Measurements from ENCODE around the gene OBSL1.

Gene OBSL1

DNA sequence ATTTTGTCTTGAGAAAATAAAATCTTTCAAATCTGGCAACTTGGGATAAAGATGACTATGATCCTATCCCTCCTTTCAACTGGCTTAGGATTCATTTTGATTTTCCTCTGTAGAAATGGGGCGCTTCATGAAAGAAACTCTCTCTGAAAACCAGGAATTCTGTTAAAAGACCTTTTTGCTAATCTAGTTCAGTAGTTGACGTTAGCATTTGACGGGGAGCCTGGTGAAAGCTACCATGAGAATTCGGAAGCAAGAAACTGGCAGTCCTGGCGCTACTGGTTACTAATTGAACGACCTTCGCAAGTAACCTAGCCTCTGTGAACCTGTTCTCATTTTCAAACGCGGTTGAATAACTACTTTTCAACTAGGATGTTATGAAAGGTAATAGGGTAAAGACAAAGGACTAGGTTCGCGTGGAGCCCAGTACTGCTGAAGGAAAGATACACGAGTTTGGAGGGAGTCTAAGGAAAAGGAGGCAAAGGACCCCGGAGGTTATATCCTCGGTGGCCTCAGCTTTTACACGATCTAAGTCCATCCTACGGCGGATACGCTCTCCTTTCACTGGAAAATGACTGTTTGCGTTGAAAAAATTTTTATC is 25.7 kb upstream of the OBSL1 start:
- DNase-seq (ENCODE audit: low spot score), result no peak

DNA sequence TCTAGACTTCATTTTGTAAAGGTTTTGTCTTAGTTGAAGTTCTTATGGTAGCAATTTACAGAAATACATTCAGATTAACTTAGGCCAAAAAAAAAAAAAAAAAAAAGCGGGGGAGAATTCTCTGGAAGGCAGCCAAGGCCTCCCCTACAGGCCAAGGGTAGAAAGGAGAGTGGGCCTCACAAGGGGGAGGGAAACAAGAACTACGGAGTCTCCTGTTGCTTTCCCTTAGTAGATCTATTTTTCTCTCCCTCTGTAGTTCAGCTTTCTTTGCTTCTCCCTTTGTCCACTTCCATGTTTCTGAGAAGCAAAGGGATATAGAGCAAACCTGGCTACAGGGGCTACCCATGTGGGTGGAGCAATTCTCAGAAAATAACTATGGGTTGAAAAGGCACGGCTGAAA is 23.9 kb upstream of the OBSL1 start:
- DNase-seq (ENCODE audit: low spot score), result no peak

DNA sequence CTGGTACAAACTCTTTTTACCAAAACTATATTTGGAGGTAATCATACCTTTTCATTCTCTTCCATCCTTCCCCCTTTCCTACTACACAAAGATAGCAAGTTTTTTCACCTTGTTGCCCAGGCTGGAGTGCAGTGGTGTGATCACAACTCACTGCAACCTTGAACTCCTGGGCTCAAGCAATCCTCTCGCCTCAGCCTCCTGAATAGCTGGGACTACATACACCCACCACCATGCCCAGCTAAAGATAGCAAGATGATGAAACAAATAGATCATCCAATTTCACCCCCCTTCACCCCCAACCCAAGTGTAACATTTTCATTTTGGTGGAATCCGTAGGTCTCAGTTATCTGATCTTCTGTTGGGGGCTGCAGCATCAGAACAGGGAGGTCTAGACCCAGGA is 21.8 kb upstream of the OBSL1 start:
- no peak for DNase-seq (ENCODE audit: low spot score)

DNA sequence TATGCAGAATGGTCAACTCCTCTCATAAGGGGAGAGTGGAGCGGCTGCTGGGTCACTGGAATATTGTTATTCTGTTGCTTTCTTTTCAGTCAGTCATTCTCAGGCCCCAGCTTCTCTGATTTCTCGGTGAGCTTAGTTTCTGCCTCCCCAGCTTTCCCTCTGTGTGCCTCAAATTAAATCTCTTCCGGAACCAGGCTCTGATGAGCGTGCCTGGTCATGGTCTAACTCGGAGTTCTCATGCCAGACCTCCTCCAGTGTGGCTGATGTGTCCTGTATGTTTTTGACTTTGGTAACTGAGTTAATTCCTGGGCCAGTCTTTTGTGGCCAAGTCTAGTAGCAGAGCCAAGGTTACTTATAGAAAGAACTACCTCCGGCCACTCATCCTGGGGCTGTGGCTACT is 21.4 kb upstream of the OBSL1 start:
- DNase-seq (ENCODE audit: low spot score), result no peak

DNA sequence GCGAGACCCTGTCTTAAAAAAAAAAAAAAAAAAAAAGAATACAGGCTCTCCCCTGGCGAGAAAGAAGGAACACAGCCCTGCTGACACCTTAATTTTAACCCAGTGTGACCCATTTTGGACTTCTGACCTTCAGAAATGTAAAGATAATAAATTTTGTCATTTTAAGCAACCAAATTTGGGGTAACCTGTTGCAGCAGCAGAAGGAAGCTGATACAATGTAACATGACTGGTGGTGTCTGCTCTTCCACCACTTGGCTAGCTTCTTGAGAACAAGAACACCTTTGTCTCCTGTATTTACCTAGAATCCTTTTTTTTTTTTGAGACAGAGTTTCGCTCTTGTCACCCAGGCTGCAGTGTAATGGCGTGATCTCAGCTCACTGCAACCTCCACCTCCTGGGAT is 19.8 kb upstream of the OBSL1 start:
- no peak for DNase-seq (ENCODE audit: low spot score)

DNA sequence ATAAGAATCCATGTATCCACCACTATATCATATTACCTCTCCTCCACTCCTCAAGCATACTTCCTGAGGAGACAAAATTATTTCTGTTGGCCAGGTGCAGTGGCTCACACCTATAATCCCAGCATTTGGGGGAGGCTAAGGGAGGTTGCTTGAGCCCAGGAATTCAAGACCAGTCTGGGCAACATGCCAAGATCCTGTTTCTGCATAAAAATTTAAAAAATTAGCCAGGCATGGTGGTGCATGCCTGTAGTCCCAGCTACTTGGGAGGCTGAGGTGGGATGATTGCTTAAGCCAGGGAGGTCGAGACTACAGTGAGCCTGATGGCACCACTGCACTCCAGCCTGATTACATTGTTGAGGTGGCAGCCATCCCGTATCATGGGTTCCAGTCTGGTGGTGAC is 10.0 kb upstream of the OBSL1 start:
- no peak for DNase-seq (ENCODE audit: low spot score)

DNA sequence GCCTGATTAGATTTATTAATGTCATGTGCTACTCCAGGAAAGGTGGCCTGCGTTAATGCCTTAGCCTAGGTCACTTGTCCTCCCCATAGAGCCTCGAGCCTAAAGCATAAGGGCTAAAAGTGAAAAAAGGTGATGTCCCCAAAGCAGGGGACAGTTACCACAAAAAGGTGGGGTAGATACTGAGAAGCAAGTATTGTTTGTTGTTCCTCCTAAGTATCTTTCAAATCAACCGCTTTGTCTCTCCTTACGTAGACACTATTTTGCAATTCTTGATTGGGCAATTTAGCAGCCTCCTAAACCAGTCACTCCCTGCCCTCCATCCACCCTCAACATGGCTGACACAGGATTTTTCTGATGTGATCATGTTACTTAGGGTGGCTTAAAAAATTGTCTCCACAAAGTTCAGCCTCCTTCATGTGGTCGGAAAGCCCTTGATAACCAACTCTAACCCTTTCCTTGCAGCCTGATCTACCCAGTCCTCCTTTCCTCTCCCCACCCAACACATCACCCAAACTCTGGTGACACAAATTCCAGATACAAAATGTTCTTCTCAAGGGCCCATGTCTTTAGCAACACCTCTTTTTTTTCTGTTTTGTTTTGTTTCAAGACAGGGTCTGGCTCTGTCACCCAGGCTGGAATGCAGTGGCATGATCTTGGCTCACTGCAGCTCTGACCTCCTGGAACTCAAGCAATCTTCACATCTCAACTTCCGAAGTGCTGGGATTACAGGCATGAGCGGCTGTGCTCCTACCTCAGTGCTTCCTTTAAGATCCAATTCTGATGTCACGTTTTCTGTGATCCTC is 7.7 kb upstream of the OBSL1 start:
- no peak for DNase-seq (ENCODE audit: low spot score)

DNA sequence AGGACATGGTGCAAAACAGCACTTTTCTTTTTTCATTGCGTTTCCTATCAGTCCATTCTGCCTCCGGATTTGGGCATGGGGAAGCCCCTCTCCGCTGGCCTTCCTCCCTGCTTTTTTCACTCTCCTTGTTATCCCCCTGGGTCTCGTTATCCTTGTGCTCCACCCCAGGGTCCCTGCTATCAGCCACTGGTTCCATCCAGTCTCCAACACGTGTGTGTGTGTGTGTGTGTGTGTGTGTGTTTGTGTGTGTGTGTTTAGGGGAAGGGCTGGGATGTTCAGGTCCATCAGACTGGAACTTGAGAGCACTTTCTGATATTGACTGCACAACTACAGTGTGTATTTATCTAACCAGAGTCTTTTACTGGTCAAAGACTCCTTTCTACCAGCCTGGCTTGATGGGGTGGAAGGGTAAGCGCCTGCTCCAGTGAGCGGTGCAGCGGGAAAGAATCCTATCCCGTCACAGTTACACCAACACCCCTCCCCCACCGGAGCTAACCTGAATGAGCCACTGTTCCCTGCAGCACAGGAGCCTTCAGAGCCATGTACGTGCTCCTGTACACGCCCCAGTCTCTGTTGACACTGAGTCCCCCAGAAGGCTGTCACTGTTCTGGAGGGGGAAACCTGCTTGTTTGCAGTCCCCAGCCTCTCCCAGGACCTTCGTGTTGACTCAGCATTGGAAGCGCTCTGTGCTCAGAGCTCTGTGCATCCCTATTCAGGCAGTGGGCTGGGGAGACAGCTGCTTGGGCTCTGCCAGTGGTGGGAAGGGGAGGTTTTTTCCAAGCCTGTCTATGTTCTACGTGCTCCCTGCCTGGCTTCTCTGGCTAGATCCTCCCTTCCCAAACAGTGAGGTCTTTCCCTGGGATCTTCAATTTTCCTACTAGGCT is 5.4 kb upstream of the OBSL1 start:
- DNase-seq (ENCODE audit: low spot score), result no peak

DNA sequence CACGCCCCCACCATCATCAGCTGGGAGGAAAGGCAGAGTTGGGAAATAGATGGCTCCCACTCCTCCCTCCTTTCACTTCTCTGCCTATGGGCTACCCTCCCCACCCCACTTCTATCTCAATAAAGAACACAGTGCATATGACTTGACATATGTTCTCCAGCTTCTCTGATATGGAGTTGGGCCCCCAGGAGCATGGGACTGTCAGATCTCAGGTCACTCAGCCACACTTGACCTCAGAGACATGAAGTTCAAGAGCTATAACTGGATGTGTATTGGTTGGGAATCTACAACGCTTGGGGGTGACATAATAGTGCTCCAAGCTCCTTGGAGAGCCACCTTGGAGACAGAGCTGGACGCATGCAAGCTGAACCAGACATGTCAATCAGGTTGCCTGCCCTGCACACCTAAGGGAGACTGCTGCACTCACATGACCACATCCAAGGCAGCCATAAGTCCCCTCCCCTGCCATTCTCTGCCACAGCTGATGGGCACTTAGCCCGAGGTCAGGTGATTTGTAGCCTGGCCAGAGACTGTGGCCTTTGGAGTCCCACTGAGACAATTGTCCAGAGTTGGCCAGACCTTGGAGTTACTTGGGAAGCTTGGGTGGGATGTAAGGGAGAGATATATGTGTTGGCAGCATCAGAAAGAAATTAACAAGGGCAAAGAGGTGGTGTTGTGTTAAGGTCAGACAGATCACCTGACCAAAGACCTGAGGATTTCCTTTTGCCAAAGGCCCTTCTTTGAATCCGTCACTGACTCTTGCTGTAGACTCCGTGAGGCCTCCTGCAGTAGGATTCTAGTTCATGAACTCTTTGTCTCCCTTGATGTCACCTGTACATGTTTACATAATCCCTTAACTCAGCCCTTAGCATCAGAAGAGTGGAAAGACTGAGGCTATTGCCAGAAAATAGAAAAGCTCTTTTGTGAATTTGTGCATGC is 4.5 kb upstream of the OBSL1 start:
- no peak for DNase-seq (ENCODE audit: low spot score)

DNA sequence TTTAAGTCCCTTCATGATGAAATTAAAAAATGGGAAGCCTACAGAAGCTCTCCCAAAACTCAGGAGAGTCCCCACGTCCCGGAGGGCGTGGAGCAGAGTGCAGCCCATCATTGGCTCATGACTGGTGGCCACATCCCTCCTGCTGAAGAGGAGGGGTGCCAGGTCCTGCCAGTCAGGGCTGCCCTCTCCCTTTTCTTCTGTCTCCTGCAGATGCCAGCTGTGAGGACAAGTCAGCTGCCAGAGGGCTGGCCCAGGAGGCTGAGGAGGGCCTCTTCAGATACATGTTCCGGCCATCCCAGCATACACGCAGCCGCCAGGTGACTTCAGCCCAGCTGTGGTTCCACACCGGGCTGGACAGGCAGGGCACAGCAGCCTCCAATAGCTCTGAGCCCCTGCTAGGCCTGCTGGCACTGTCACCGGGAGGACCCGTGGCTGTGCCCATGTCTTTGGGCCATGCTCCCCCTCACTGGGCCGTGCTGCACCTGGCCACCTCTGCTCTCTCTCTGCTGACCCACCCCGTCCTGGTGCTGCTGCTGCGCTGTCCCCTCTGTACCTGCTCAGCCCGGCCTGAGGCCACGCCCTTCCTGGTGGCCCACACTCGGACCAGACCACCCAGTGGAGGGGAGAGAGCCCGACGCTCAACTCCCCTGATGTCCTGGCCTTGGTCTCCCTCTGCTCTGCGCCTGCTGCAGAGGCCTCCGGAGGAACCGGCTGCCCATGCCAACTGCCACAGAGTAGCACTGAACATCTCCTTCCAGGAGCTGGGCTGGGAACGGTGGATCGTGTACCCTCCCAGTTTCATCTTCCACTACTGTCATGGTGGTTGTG is 3.4 kb upstream of the OBSL1 start:
- no peak for DNase-seq (ENCODE audit: low spot score)

DNA sequence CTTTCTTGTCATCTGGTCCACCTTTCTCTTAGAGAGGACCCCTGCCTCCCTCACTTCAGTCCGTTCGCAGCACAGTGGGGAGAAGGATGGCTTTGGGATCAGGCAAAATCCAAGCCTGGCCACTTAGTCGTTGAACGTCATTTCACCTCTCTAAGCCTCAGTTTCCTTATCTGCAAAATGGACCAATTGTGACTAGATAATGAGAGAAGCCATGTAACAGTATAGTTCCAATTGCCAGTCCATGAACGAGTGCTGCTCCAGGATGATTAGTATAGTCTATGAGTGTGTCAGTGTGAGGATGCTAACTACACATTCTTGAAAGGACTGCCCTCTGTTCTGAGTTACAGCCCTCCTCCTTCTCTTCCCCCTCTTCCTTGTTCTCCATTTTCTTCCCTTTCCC is 1.8 kb upstream of the OBSL1 start:
- no peak for DNase-seq (ENCODE audit: low spot score)

DNA sequence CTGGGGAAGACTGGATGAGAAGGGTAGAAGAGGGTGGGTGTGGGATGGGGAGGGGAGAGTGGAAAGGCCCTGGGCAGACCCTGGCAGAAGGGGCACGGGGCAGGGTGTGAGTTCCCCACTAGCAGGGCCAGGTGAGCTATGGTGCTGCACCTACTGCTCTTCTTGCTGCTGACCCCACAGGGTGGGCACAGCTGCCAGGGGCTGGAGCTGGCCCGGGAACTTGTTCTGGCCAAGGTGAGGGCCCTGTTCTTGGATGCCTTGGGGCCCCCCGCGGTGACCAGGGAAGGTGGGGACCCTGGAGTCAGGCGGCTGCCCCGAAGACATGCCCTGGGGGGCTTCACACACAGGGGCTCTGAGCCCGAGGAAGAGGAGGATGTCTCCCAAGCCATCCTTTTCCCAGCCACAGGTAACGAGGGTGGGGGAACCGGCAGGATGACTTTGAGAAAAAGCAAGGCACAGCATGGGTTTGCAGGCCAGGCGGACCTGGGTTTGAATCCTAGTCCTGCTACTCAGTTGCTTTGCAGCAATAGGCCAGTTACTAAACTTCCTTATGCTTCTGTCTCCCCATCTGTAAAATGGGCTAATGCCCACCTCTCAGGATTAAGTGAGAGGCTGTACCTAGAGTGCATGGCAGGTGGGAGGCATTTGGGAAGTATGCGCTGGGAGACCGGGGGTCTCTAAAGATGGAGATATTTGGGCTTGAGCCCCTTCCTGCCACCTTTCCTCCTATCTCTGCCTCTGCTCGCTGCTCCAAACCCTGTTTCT is 1.1 kb upstream of the OBSL1 start, which contains the start of gene INHA:
INHA (plus strand) TSS at position 74 of the 765 bp plus-strand sequence; CDS start at position 139, 65 bp downstream.
- DNase-seq (ENCODE audit: low spot score), result no peak

DNA sequence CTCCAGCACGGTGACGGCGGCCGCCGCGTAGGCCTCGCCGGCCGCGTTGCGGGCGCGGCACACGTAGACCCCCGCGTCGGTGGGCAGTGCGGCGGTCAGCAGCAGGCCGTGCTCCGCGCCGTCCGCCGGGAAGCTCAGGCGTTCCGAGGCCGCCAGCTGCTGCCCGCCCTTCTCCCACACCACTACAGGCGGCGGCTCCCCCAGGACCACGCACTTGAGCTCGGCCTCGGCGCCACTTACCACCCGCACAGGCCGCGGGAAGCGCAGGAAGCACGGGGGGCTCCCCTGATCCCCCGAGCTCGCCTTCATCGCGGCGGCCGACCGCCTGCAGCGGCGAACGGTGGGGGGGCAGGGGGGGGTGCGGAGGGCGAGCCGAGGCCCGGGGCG is 422 bp downstream of the OBSL1 start:
- no peak for DNase-seq (ENCODE audit: low spot score)

DNA sequence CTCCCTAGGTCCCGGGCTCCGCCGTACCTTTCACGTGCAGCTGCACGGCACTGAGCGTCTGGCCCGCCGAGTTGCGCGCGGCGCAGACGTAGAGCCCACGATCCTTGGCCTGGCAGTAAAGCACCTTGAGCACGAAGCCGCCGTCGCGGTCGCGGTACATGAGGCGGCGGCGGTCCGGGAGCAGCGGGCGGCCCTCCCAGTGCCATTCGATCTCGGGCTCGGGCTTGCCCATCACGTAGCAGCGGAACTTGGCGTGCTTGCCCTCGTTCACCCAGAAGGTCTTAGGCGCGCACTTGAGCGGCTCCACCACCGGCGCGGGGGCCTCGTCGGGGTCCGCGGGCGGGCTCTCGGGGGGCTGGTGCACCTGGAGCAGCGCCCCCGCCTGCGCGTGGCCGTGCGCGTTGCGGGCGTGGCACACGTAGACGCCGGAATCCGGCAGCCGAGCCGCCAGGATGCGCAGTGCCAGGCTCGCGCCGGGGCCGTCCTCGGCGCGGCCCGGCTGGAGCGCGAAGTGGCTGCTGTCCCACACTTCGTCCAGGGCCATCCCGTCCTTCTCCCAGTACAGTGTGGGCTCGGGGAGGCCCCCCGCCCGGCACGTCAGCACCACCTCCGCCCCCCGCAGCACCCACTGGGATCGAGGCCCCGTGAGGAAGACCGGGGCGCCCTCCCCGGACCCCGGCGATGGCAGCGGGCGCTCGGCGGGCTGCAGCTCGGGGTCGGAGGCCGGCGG is 980 bp downstream of the OBSL1 start:
- no peak for DNase-seq (ENCODE audit: low spot score)

DNA sequence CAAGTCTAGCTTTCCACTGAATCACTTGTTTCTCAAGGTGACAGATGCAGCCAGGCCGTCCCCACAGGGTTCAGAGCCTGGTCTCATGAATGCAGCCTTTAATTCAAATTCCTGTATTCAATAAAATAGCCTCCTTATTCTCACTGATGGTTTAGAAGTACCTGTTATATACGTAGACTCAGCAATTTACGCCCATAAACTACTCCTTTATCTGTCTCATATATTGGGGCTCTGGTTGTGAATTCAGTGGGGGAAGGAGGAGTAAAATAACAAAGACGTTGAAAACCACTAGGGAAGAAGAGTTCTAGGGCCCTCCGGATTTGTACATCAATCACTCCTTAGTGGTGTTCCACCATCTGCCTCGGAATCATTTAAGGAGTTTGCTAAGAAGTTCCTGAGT is 1.7 kb downstream of the OBSL1 start:
- DNase-seq (ENCODE audit: low spot score), result no peak

DNA sequence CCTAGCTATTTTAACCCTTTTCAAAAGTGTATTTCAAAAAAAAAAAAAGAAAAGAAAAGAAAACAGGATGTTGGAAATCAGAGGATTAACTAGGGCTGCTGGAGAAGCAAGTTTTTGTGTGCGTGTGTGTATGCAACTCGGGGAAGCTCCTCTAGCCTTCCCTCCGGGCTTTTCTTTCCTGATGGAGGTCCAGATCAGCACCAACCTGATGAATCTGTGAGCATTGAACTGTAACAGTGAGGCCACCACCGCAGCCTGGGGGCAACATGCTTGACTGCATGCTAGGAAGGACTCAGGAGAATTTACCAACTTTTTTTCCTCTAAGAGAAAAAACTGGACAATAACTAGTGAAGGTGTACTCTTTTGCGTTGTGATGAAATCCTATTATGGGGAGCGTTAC is 2.3 kb downstream of the OBSL1 start:
- DNase-seq (ENCODE audit: low spot score), result no peak

DNA sequence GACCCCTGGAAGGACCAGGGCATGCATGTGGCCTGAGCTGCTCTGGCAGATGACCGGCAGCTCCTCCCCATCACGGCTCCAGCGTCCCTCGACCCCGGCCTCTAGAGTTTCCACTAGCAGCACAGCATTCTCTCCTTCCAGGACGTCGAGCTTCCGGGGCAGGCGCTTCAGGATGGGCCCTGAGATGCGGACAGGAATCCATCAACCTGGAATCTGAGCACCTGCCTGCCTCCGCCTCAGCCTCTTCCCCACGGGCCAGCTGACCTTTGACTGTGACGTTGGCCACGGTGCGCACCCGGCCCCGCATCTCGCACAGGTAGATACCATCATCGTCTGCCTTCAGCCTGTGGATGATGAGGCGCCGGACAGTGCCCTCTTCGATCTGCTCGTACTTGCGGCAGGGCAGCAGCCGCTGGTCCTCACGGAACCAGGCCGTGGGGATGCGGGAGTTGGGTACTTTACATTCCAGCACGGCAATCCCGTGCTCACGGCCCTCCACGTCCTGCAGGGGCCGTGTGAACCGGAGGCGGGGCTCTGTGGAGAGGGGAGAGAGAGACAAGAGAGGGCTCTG is 3.5 kb downstream of the OBSL1 start:
- DNase-seq (ENCODE audit: low spot score), result no peak

DNA sequence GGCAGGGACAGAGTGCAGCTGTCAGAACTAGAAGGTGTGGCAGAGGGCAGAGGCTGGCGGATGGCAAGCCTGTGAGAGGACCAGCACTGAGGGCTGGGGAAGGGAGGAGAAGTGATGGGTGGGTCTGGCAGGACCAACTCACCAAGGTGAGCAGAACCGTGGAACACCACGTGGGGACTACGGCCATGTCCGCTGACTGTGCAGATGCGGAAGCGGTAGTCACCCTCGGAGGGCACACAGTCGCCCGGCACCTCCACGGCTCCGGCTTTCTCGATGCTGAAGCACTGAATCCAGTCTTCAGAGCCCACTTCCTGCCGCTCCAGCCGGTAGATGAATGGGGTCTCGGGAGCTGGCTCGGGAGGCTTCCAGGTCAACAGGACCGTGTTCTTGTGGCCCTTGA is 4.2 kb downstream of the OBSL1 start:
- DNase-seq (ENCODE audit: low spot score), result no peak

DNA sequence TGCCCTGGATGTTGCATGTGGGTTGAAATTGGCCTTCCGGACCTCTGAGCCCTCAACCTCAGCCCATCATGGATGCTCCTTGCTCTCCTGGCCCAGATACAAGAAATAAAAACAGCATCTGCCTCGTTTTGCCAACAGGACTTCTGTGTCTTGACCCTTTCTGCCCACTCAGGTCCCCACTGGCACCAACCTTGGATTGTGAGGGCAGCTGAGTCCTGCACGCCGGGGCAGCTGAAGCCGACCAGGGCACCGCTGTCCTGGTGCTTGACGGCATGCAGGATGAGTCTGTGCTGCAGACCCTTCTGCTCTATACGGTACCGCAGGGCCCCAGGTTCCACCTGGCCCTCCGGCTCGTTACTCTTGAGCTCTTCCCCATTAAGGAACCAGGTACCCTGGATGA is 4.7 kb downstream of the OBSL1 start:
- DNase-seq (ENCODE audit: low spot score), result no peak
